Ishikawa (cell line): ENCODE data around the gene RNF151.

Source experiments
- CEBPB ChIP-seq: IDR thresholded peaks from 2 replicates; pipeline ENCODE4 v1.6.1; 2012
- EGR1 ChIP-seq: IDR thresholded peaks from 2 replicates; pipeline ENCODE4 v1.6.1; 2012
- EP300 ChIP-seq: IDR thresholded peaks from 2 replicates; pipeline ENCODE4 v1.6.1; 2012; ENCODE audit warnings: borderline replicate concordance
- FOXM1 ChIP-seq: IDR thresholded peaks from 2 replicates; pipeline ENCODE4 v1.6.1; 2012; ENCODE audit warnings: low read depth, borderline replicate concordance
- TAF1 ChIP-seq: IDR thresholded peaks from 2 replicates; pipeline ENCODE4 v1.6.1; 2012; ENCODE audit warnings: low read depth, mild to moderate bottlenecking
- TEAD4 ChIP-seq: IDR thresholded peaks from 2 replicates; pipeline ENCODE4 v1.6.1; 2012
- TF ChIP-seq, protein P1 (sequence below): IDR thresholded peaks from 2 replicates; pipeline ENCODE4 v1.6.1; 2012; ENCODE audit warnings: low read depth, mild to moderate bottlenecking
- TF ChIP-seq, protein P2 (sequence below): IDR thresholded peaks from 2 replicates; pipeline ENCODE4 v1.6.1; 2012

DNA sequence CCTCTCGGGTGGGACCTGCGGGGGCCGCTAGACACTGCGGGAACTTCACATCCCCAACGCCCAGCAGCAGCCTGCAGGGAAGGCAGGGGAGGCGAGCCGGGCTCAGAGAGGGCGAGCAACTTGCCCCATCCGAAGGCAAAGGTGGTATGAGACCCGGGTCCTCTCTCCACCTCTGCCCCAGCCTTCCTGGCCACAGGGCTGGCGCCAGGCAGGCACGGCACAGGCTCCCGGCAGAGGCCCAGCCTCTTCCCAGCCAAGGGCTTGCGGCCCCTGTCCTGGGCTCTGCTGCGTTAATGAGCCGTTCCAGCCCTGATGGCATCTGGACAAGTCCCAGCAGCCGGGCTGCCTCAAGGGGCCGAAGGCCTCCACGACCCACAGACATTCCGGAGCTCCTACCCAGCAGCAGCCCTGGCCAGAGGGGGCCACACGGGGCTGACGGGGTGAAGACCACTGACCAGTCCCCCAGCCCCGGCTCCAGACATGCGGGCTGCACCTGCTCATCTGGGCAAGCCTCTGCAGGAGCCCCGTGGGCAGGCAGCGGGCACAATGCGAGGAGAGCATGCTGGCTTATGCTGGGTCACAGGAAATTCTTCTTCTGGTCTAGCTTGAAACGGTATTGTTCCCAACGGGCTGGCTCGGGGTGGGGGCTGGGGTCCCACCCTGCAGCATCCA lies 47.2 kb upstream of the RNF151 start:
- TF ChIP-seq EP300 (no peak), TAF1 (no peak), TEAD4 (no peak), CEBPB (no peak), EGR1 (no peak), FOXM1 (no peak)
- TF ChIP-seq, protein P1, sequence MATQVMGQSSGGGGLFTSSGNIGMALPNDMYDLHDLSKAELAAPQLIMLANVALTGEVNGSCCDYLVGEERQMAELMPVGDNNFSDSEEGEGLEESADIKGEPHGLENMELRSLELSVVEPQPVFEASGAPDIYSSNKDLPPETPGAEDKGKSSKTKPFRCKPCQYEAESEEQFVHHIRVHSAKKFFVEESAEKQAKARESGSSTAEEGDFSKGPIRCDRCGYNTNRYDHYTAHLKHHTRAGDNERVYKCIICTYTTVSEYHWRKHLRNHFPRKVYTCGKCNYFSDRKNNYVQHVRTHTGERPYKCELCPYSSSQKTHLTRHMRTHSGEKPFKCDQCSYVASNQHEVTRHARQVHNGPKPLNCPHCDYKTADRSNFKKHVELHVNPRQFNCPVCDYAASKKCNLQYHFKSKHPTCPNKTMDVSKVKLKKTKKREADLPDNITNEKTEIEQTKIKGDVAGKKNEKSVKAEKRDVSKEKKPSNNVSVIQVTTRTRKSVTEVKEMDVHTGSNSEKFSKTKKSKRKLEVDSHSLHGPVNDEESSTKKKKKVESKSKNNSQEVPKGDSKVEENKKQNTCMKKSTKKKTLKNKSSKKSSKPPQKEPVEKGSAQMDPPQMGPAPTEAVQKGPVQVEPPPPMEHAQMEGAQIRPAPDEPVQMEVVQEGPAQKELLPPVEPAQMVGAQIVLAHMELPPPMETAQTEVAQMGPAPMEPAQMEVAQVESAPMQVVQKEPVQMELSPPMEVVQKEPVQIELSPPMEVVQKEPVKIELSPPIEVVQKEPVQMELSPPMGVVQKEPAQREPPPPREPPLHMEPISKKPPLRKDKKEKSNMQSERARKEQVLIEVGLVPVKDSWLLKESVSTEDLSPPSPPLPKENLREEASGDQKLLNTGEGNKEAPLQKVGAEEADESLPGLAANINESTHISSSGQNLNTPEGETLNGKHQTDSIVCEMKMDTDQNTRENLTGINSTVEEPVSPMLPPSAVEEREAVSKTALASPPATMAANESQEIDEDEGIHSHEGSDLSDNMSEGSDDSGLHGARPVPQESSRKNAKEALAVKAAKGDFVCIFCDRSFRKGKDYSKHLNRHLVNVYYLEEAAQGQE: no peak
- TF ChIP-seq, protein P2, sequence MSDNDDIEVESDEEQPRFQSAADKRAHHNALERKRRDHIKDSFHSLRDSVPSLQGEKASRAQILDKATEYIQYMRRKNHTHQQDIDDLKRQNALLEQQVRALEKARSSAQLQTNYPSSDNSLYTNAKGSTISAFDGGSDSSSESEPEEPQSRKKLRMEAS: no peak
